T-cell (primary cell): ENCODE measurements around the gene MGST2. TPM values are rescaled to one million over a fixed set of nuclear protein-coding genes. Genes with fewer than 3 reads are reported as not detected.
"Not testable (repeated sequence)": the region's sequence is repeated elsewhere in the genome, so short reads cannot be mapped to it uniquely, and the experiment has no call there.

Source experiments
- ATAC-seq, 4 experiments: fragments of 200-7000 bp in 3 of 4; fragments of 150-1000 bp in 1 of 4; cut with Tn5 transposase; replicated peaks in 1 of 4; 1 replicate in 3 of 4; 2 replicates in 1 of 4; pipeline ENCODE4 v1.10.0; 2021; ENCODE audit warnings: moderate library complexity in 3 of 4, mild to moderate bottlenecking in 2 of 4, moderate number of reproducible peaks in 1 of 4
- CTCF ChIA-PET, 2 donors: fragments of 300-600 bp; sonication (Branson Sonifier 250); formaldehyde crosslinking; loops; one replicate each; lab custom pipeline; 2022; ENCODE audit warnings: antibody characterized with exemption in 2 of 2; lab: Charles Lee
- POLR2A ChIA-PET, 2 donors: fragments of 300-600 bp; sonication (Branson Sonifier 250); formaldehyde crosslinking; loops; one replicate each; lab custom pipeline; 2022; ENCODE audit warnings: antibody characterized with exemption in 2 of 2; lab: Charles Lee
- DNase-seq, 35 experiments: peaks; one replicate each; pipeline versions ENCODE4 v3.0.0 to v3.0.0-alpha.2; 2013 to 2023
- H3K27ac ChIP-seq: one replicate; pipeline ENCODE4 v1.5.1; 2013; ENCODE audit warnings: low read length
- H3K27me3 ChIP-seq, 2 experiments: replicated peaks in 1 of 2; 1 replicate in 1 of 2; 2 replicates in 1 of 2; pipeline versions ENCODE4 v1.6.1 to v1.7.0; 2013; ENCODE audit warnings: low read length in 1 of 2, mixed read lengths in 1 of 2; ENCODE audit not compliant: control insufficient read depth in 2 of 2, insufficient read depth in 2 of 2; ENCODE audit errors: extremely low read depth in 1 of 2
- H3K36me3 ChIP-seq, 2 donors: 1 replicate in 1 of 2; 2 replicates in 1 of 2; pipeline versions ENCODE4 v1.6.1 to v1.7.0; 2013; ENCODE audit warnings: low read length in 1 of 2; ENCODE audit not compliant: control insufficient read depth in 2 of 2, insufficient read depth in 1 of 2; ENCODE audit errors: extremely low read depth in 1 of 2
- H3K4me1 ChIP-seq, 2 experiments: 1 replicate in 1 of 2; 2 replicates in 1 of 2; pipeline versions ENCODE4 v1.6.1 to v1.7.0; 2013; ENCODE audit warnings: low read length in 2 of 2, mixed read lengths in 1 of 2; ENCODE audit not compliant: insufficient read depth in 2 of 2, control insufficient read depth in 1 of 2; ENCODE audit errors: extremely low read depth in 1 of 2
- H3K4me3 ChIP-seq, 2 donors: 1 replicate in 1 of 2; 2 replicates in 1 of 2; pipeline versions ENCODE4 v1.5.1 to v1.7.0; 2013; ENCODE audit warnings: mild to moderate bottlenecking in 2 of 2, low read length in 1 of 2, moderate library complexity in 1 of 2; ENCODE audit not compliant: control insufficient read depth in 1 of 2; ENCODE audit errors: extremely low read depth in 1 of 2
- H3K9me3 ChIP-seq: 2 replicates; pipeline ENCODE4 v1.7.0; 2013
- H3K27ac Mint-ChIP-seq, 2 donors: one replicate each; pipeline ENCODE4 v1.8.0; 2020 to 2021; ENCODE audit warnings: mild to moderate bottlenecking in 2 of 2, mixed read lengths in 2 of 2
- H3K27me3 Mint-ChIP-seq, 2 donors: one replicate each; pipeline ENCODE4 v1.8.0; 2021 to 2022; ENCODE audit warnings: mixed read lengths in 2 of 2
- H3K36me3 Mint-ChIP-seq: one replicate; pipeline ENCODE4 v1.8.0; 2021; ENCODE audit warnings: mixed read lengths
- H3K4me1 Mint-ChIP-seq, 3 donors: one replicate each; pipeline ENCODE4 v1.8.0; 2020 to 2022; ENCODE audit warnings: mixed read lengths in 3 of 3, mild to moderate bottlenecking in 1 of 3
- H3K4me3 Mint-ChIP-seq, 3 donors: one replicate each; pipeline ENCODE4 v1.8.0; 2020 to 2022; ENCODE audit warnings: mild to moderate bottlenecking in 3 of 3, mixed read lengths in 3 of 3, moderate library complexity in 3 of 3
- H3K9me3 Mint-ChIP-seq, 3 donors: one replicate each; pipeline ENCODE4 v1.8.0; 2020 to 2022; ENCODE audit warnings: mixed read lengths in 3 of 3
- WGBS: methylation state at CpG from one replicate; pipeline ENCODE4 v1.1.5; 2013; ENCODE audit warnings: missing lambda C conversion rate; ENCODE audit not compliant: insufficient coverage; 5-methylcytosine and 5-hydroxymethylcytosine counted together
- total RNA-seq, 35 experiments: library from RNA in 6 of 35; stranded (reverse) in 6 of 35; fragments of 120-200 nt in 1 of 35; gene quantifications; one replicate each; pipeline versions ENCODE4 v1.2.1 to v1.2.4 and lab custom pipeline; 2013 to 2026

MGST2 gene
- total RNA-seq, 5 donors from 2014 or later (not counting 1 experiment from before 2014, with no cell fraction given): 1.9 to 6.2 (median 3.1) TPM

GRCh38 chr4:139631791-139632190 is 33.8 kb upstream of the MGST2 start:
- ATAC-seq (no peak), DNase-seq (no peak)
- ChIA-PET POLR2A (interaction anchor here in 1 of 2 donors (0.6 kb wide), 1 partner anchor 22 kb away, joined by 3 read pairs; no protein-coding TSS in a partner anchor), CTCF (interaction anchor here in 1 of 2 donors (0.6 kb wide), 1 partner anchor 167 kb away, joined by 5 read pairs; no protein-coding TSS in a partner anchor)
- no peaks in the 10 kb centered on the region for H3K36me3 Mint-ChIP-seq
- peaks cover 0 to under 1% (median 0%) of the 10 kb centered on the region in 3 donors for H3K9me3 Mint-ChIP-seq
- H3K27ac Mint-ChIP-seq: no peak overlapping the region
- no peak overlapping the region for H3K4me3 Mint-ChIP-seq
- peaks cover 0 to 7% of the 10 kb centered on the region in 2 experiments for H3K27me3 ChIP-seq
- 63% methylated on average over 1 of the region's 1 CpG for WGBS
- H3K4me1 Mint-ChIP-seq: no peaks in the 10 kb centered on the region
- no peak overlapping the region for H3K4me3 ChIP-seq
- H3K27me3 Mint-ChIP-seq: peaks cover 22 to 26% of the 10 kb centered on the region in 2 donors
- H3K9me3 ChIP-seq: no peaks in the 10 kb centered on the region
- H3K36me3 ChIP-seq: no peaks in the 10 kb centered on the region
- no peak overlapping the region for H3K27ac ChIP-seq
- H3K4me1 ChIP-seq: no peaks in the 10 kb centered on the region

- H3K27me3 ChIP-seq, H3K9me3 ChIP-seq, H3K4me3 ChIP-seq, DNase-seq, H3K9me3 Mint-ChIP-seq, POLR2A ChIA-PET, H3K36me3 ChIP-seq, H3K4me1 ChIP-seq, H3K36me3 Mint-ChIP-seq, ATAC-seq, H3K4me1 Mint-ChIP-seq, H3K27ac Mint-ChIP-seq, H3K4me3 Mint-ChIP-seq, H3K27ac ChIP-seq, CTCF ChIA-PET: not testable (repeated sequence)
- peaks cover 22 to 26% of the 10 kb centered on the region in 2 donors for H3K27me3 Mint-ChIP-seq
- WGBS: 86% methylated on average over 1 of the region's 5 CpGs
These were observed 32.9 kb upstream of the MGST2 start for GRCh38 chr4:139632739-139633138.

DNA sequence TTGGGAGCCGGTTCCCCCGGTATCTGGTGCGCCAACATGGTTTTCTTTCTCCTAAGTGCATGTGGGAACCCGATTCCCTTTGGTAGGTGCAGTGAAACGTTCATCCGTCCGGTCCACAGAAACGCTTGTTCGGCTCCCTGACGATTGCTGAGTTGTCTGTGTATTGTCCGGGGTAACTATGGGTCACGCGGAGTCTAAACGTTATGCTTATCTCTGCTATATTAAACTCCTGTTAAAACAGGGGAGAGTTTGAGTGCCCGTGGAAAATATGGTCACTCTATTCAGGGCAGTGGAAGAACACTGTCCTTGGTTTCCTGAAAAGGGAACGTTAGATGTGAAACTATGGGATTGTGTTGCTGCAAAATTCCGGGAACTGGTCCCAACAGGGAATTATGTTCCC is 32.4 kb upstream of the MGST2 start:
- H3K9me3 Mint-ChIP-seq: peaks cover 0 to 10% (median 9%) of the 10 kb centered on the region in 3 donors
- 95% methylated on average over 12 of the region's 17 CpGs for WGBS
- no peaks in the 10 kb centered on the region for H3K36me3 ChIP-seq
- ATAC-seq (no peak), DNase-seq (no peak)
- H3K4me3 Mint-ChIP-seq: no peak overlapping the region
- no peak overlapping the region for H3K27ac ChIP-seq
- ChIA-PET CTCF (no interaction called here), POLR2A (no interaction called here)
- no peaks in the 10 kb centered on the region for H3K4me1 Mint-ChIP-seq
- no peaks in the 10 kb centered on the region for H3K4me1 ChIP-seq
- peaks cover 22 to 26% of the 10 kb centered on the region in 2 donors for H3K27me3 Mint-ChIP-seq
- no peak overlapping the region for H3K27ac Mint-ChIP-seq
- H3K27me3 ChIP-seq: peaks cover 0 to 7% of the 10 kb centered on the region in 2 experiments
- no peak overlapping the region for H3K4me3 ChIP-seq
- no peaks in the 10 kb centered on the region for H3K36me3 Mint-ChIP-seq
- H3K9me3 ChIP-seq: no peaks in the 10 kb centered on the region

DNA sequence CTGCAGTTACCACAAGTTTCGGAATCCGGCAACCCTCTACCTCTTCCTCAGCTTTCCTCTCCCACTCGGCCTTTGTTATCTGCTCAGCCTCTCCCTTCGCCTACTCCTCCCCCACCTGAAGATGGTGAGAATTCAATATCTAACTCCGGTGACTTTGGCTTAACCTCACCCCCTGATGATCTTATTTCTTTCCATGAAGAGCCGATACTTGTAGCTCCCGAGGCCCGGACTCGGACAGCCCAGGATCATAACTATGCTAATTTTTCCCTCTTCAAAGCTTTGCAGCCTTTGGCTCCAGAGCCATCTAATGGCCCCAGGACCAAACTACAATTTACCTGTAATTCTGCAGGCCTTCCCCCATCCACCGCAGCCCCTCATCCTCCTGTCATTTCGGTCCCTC is 32.0 kb upstream of the MGST2 start:
- Mint-ChIP-seq H3K36me3 (no peaks in the 10 kb centered on the region), H3K4me3 (no peak overlapping the region), H3K9me3 (peaks cover 0 to 15% (median 12%) of the 10 kb centered on the region in 3 donors), H3K27ac (no peak overlapping the region), H3K4me1 (no peaks in the 10 kb centered on the region), H3K27me3 (peaks cover 22 to 26% of the 10 kb centered on the region in 2 donors)
- no peak for DNase-seq
- ChIA-PET POLR2A (no interaction called here), CTCF (no interaction called here)
- H3K27ac ChIP-seq: no peak overlapping the region
- H3K9me3 ChIP-seq: no peaks in the 10 kb centered on the region
- H3K27me3 ChIP-seq: peaks cover 0 to 7% of the 10 kb centered on the region in 2 experiments
- no peak for ATAC-seq
- WGBS: 86% methylated on average over 11 of the region's 11 CpGs
- no peaks in the 10 kb centered on the region for H3K36me3 ChIP-seq
- no peak overlapping the region for H3K4me3 ChIP-seq
- no peaks in the 10 kb centered on the region for H3K4me1 ChIP-seq

- H3K4me1 ChIP-seq: no peaks in the 10 kb centered on the region
- H3K36me3 ChIP-seq: no peaks in the 10 kb centered on the region
- ATAC-seq (no peak), DNase-seq (no peak)
- peaks cover 21 to 22% of the 10 kb centered on the region in 2 donors for H3K27me3 Mint-ChIP-seq
- POLR2A ChIA-PET: no interaction called here
- H3K4me1 Mint-ChIP-seq: no peaks in the 10 kb centered on the region
- H3K27me3 ChIP-seq: peaks cover 0 to 13% of the 10 kb centered on the region in 2 experiments
- H3K9me3 ChIP-seq: no peaks in the 10 kb centered on the region
- H3K9me3 Mint-ChIP-seq: peaks cover 4 to 23% (median 19%) of the 10 kb centered on the region in 3 donors
- H3K27ac Mint-ChIP-seq: no peak overlapping the region
- H3K4me3 ChIP-seq: no peak overlapping the region
- H3K36me3 Mint-ChIP-seq: no peaks in the 10 kb centered on the region
- no CpG with 5 or more reads among the region's 3 CpGs for WGBS
- H3K4me3 Mint-ChIP-seq: no peak overlapping the region
- CTCF ChIA-PET: no interaction called here
- no peak overlapping the region for H3K27ac ChIP-seq
These were observed 29.7 kb upstream of the MGST2 start for GRCh38 chr4:139635966-139636365.

DNA sequence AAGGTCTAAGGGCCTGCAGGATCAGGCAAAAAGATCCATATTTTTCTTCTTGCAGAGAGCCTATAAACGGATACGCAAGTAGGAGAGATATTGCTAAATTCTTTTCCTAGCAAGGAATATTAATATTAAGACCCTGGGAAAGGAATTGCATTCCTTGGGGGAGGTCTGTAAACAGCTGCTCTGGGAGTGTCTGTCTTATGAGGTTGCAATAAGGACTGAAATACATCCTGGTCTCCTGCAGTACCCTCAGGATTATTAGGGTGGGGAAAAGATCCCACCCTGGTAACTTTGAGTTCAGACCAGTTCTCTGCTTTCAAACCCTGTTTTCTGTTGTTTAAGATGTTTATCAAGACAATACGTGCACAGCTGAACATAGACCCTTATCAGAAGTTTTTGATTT is 27.3 kb upstream of the MGST2 start:
- WGBS: no CpG with 5 or more reads among the region's 3 CpGs
- POLR2A ChIA-PET, H3K36me3 Mint-ChIP-seq, H3K9me3 ChIP-seq, H3K4me1 Mint-ChIP-seq, H3K27ac ChIP-seq, ATAC-seq, H3K4me1 ChIP-seq, H3K36me3 ChIP-seq, H3K4me3 ChIP-seq, H3K27ac Mint-ChIP-seq, CTCF ChIA-PET, DNase-seq, H3K4me3 Mint-ChIP-seq: not testable (repeated sequence)
- Mint-ChIP-seq H3K27me3 (peaks cover 16 to 22% of the 10 kb centered on the region in 2 donors), H3K9me3 (peaks cover 4 to 23% (median 19%) of the 10 kb centered on the region in 3 donors)
- H3K27me3 ChIP-seq: peaks cover 0 to 11% of the 10 kb centered on the region in 2 experiments
